Measurements from ENCODE around the gene SLC25A33. TPM values are rescaled to one million over a fixed set of nuclear protein-coding genes. Genes with fewer than 3 reads are reported as not detected.

The SLC25A33 gene
- total RNA-seq, 1 donor from 2014 or later = 4.6 TPM

DNA sequence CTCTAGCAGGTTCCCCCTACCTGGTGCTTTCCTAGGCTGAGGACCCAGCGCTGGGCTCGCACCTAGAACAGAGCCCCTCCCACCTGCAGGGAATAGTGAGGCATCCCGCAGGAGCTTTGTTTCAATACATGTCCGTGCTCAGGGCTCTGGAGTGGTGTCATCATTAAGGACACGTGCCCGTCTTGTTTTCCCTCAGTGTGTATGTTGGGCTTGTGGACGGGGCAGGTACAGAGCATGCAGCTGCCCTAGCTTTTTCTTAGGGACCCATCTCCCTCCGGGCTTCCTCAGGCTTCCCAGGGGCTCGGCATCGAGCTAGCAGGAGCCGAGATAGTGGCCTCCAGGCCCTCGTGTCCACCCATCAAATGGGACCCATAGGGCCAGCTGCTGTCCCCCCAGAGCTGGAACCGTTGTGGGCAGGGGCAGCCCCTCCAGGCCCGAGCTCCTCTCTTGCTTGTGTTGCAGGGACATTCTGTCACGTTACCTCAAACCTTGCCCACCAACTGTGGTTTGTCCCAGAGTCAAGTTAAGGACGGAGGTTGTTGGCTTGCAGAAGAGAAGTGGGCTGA is 53.3 kb downstream of the SLC25A33 start:
- Mint-ChIP-seq H3K27me3 (ENCODE audit: unreplicated experiment) (peaks cover 12% of the 10 kb centered on the region), H3K36me3 (ENCODE audit: unreplicated experiment) (no peaks in the 10 kb centered on the region), H3K4me3 (ENCODE audit: unreplicated experiment) (no peak overlapping the region), H3K9me3 (ENCODE audit: unreplicated experiment) (peaks cover 13% of the 10 kb centered on the region), H3K27ac (ENCODE audit: unreplicated experiment) (peak overlapping the region; percentile 48), H3K4me1 (ENCODE audit: low read depth, unreplicated experiment) (peaks cover 33% of the 10 kb centered on the region)
- peak; percentile 3 for DNase-seq
- TF ChIP-seq, protein P1, sequence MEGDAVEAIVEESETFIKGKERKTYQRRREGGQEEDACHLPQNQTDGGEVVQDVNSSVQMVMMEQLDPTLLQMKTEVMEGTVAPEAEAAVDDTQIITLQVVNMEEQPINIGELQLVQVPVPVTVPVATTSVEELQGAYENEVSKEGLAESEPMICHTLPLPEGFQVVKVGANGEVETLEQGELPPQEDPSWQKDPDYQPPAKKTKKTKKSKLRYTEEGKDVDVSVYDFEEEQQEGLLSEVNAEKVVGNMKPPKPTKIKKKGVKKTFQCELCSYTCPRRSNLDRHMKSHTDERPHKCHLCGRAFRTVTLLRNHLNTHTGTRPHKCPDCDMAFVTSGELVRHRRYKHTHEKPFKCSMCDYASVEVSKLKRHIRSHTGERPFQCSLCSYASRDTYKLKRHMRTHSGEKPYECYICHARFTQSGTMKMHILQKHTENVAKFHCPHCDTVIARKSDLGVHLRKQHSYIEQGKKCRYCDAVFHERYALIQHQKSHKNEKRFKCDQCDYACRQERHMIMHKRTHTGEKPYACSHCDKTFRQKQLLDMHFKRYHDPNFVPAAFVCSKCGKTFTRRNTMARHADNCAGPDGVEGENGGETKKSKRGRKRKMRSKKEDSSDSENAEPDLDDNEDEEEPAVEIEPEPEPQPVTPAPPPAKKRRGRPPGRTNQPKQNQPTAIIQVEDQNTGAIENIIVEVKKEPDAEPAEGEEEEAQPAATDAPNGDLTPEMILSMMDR (IDR thresholded peaks at IDR 0.05; ENCODE audit: partially characterized antibody, unreplicated experiment) = no peak

DNA sequence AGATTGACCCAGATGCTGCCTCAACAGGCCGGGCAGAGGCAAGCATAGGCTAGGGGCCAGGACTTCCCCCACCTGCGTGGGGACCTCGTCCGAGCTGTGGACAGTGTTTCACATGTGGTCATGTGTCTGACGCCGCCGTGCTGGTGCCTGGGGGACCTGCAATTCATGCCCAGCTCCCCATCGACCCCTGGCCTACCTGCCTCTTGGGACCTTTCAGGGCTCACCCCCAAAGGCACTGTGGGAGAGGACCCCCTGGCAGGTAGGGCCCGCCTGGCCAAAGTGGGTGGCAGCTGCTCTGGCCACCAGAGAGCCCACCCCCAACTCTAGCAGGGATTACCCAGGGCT is 53.9 kb downstream of the SLC25A33 start:
- Mint-ChIP-seq H3K4me1 (ENCODE audit: low read depth, unreplicated experiment) (peaks cover 32% of the 10 kb centered on the region), H3K27me3 (ENCODE audit: unreplicated experiment) (peaks cover 11% of the 10 kb centered on the region), H3K4me3 (ENCODE audit: unreplicated experiment) (peak overlapping the region; percentile 25), H3K36me3 (ENCODE audit: unreplicated experiment) (no peaks in the 10 kb centered on the region), H3K27ac (ENCODE audit: unreplicated experiment) (peak overlapping the region; percentile 48), H3K9me3 (ENCODE audit: unreplicated experiment) (peaks cover 11% of the 10 kb centered on the region)
- no peak for DNase-seq
- TF ChIP-seq, protein P1 (IDR thresholded peaks at IDR 0.05; ENCODE audit: partially characterized antibody, unreplicated experiment) = no peak

DNA sequence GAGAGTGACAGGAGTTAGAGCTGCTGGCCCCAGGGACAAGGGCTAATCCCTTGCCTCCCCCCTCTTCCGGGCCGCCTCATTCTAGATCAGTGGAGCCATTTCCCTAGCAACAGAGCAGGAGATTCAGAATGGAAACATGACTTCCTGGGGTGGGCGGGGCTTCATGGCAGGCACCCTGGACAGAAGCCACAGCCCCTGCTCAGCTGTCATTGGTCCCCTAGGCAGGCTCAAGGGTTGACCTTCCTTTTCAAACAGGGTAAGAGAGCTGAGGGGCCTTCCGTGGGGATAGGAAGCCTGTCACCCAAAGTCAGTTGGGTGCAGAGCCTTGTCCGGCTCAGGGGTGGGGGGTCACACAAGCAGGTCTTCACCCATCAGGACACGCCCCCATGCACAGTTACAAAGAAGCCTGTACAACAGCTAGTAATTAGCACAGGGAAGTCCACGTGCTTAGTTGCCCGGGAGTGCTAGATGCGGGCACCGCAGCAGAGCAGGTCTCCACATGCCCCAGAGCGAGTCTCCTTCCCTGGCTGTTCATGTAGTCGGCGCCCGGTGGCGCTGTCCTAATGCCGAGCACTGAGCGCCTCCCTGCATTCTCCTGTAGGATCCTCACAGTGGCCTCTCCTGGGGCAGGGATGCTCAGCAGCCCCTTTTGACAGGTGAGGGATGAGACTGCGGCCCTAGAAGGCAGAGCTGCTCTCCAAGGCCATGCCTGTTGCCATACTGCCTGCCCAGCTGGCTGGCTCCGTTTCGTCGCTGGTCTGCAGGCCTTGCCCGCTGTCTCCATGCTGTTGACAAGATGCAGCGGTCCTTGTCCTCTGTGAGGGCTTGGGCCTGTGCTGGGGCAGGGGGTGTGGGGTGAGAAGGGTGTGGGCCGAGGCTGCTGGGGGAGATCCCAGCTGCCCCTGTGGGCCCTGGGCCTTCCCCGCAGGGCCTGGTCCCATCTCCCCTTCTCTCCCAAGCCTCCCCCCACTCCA is 54.5 kb downstream of the SLC25A33 start:
- H3K36me3 Mint-ChIP-seq (ENCODE audit: unreplicated experiment) = no peaks in the 10 kb centered on the region
- H3K4me1 Mint-ChIP-seq (ENCODE audit: low read depth, unreplicated experiment) = peaks cover 30% of the 10 kb centered on the region
- peak; percentile 86 for DNase-seq
- peak overlapping the region; percentile 48 for H3K27ac Mint-ChIP-seq (ENCODE audit: unreplicated experiment)
- TF ChIP-seq, protein P1 (IDR thresholded peaks at IDR 0.05; ENCODE audit: partially characterized antibody, unreplicated experiment) = no peak
- peak overlapping the region; percentile 25 for H3K4me3 Mint-ChIP-seq (ENCODE audit: unreplicated experiment)
- peaks cover 9% of the 10 kb centered on the region for H3K27me3 Mint-ChIP-seq (ENCODE audit: unreplicated experiment)
- H3K9me3 Mint-ChIP-seq (ENCODE audit: unreplicated experiment) = peaks cover 9% of the 10 kb centered on the region

DNA sequence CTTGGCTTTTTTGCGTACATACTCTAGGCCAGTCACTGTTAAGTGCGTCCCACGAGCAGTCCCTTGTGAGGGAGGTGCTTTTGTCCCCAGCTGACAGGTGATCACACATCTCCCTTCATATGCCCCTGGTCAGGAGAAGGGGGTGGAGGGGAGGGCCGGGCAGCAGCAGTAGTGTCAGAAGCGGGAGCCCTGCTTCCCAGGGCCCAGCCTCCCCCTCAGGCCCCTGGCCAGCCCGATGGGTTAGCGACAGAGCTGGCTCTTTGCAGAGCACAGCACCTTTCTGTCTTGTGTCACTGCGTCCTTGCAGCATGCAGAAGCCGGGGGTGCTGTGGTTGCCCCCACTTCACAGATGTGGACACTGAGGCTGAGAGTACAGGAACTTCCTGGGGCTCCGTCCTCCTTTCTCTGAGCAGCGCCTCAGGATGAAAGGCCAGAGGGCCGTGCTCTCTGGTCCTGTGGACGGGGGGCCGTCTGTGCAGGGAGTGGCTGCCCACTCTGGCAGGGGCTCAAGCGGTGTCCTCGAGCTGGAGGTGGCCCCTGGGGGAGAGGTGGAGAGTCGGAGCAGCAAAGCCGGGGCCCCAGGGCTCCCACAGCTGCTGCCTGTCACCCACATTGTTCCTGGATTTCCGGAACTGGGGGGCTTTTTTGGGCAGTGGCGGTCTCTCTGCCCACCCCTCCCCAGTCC is 55.3 kb downstream of the SLC25A33 start:
- DNase-seq = no peak
- peaks cover 30% of the 10 kb centered on the region for H3K4me1 Mint-ChIP-seq (ENCODE audit: low read depth, unreplicated experiment)
- H3K27ac Mint-ChIP-seq (ENCODE audit: unreplicated experiment) = no peak overlapping the region
- peaks cover 9% of the 10 kb centered on the region for H3K27me3 Mint-ChIP-seq (ENCODE audit: unreplicated experiment)
- TF ChIP-seq, protein P1 (IDR thresholded peaks at IDR 0.05; ENCODE audit: partially characterized antibody, unreplicated experiment) = no peak
- H3K36me3 Mint-ChIP-seq (ENCODE audit: unreplicated experiment) = no peaks in the 10 kb centered on the region
- H3K9me3 Mint-ChIP-seq (ENCODE audit: unreplicated experiment) = peaks cover 9% of the 10 kb centered on the region
- no peak overlapping the region for H3K4me3 Mint-ChIP-seq (ENCODE audit: unreplicated experiment)
